Esophagus muscularis mucosa (tissue), 4 donors: ENCODE data around the gene ITPR1. TPM values are rescaled to one million over a fixed set of nuclear protein-coding genes. Genes with fewer than 3 reads are reported as not detected.

Experiments
- DNase-seq: peaks from one replicate; pipeline ENCODE4 v3.0.0-alpha.2; 2017; ENCODE audit errors: extremely low spot score
- H3K27ac ChIP-seq, 4 donors: fragments of 200-600 bp; sonication (generic); replicated peaks in 1 of 4; 1 replicate in 3 of 4; 2 replicates in 1 of 4; pipeline ENCODE4 v1.5.1; 2016 to 2019; ENCODE audit warnings: mild to moderate bottlenecking in 1 of 4
- H3K27me3 ChIP-seq, 4 donors: fragments of 200-600 bp; sonication (generic); one replicate each; pipeline versions ENCODE4 v1.5.1 to v1.6.0; 2016 to 2019
- H3K36me3 ChIP-seq, 4 donors: fragments of 200-600 bp; sonication (generic); one replicate each; pipeline ENCODE4 v1.5.1; 2016 to 2019
- H3K4me1 ChIP-seq, 4 donors: fragments of 200-600 bp; sonication (generic); one replicate each; pipeline ENCODE4 v1.5.1; 2016 to 2019
- H3K4me3 ChIP-seq, 4 donors: fragments of 200-600 bp; sonication (generic); 1 replicate in 2 of 4; 2 replicates in 2 of 4; pipeline ENCODE4 v1.5.1; 2016 to 2019; ENCODE audit warnings: mild to moderate bottlenecking in 4 of 4, moderate library complexity in 1 of 4
- H3K9me3 ChIP-seq, 4 donors: fragments of 200-600 bp; sonication (generic); 1 replicate in 3 of 4; 2 replicates in 1 of 4; pipeline ENCODE4 v1.5.1; 2016 to 2019
- EP300 ChIP-seq: sonication (generic); formaldehyde crosslinking; IDR thresholded peaks from one replicate; pipeline ENCODE4 v1.6.1; 2017; ENCODE audit warnings: antibody characterized with exemption
- POLR2A ChIP-seq: fragments of 450-650 bp; IDR thresholded peaks from one replicate; pipeline ENCODE4 v1.6.1; 2017; ENCODE audit warnings: antibody characterized with exemption, moderate library complexity, mild to moderate bottlenecking, low read depth
- POLR2AphosphoS5 ChIP-seq, 2 donors: sonication (generic); formaldehyde crosslinking; IDR thresholded peaks; one replicate each; pipeline ENCODE4 v1.6.1; 2017; ENCODE audit warnings: antibody characterized with exemption in 2 of 2
- WGBS: methylation state at CpG from one replicate; pipeline ENCODE4 v1.1.5; 2018; 5-methylcytosine and 5-hydroxymethylcytosine counted together
- intact Hi-C: fragments of 100-400 bp; cut with DNase I; formaldehyde crosslinking; loops from one replicate; pipeline ENCODE4 v1.15.1; 2023
- total RNA-seq, 4 donors: library from RNA; depleted of rRNA; stranded (reverse); fragments of >200 nt; gene quantifications; one replicate each; pipeline versions ENCODE4 v1.1.0 to v1.2.1, GENCODE V29; 2016
- TF ChIP-seq, protein P1 (sequence below), 3 experiments: fragments of 200-600 bp in 2 of 3; fragments of 450-650 bp in 1 of 3; sonication (generic) in 2 of 3; IDR thresholded peaks; one replicate each; pipeline ENCODE4 v1.5.1; 2017 to 2019; ENCODE audit warnings: antibody characterized with exemption in 3 of 3, mild to moderate bottlenecking in 2 of 3, moderate library complexity in 1 of 3

Gene ITPR1
- total RNA-seq, 4 donors from 2014 or later, result 204 to 271 (median 222) TPM

DNA sequence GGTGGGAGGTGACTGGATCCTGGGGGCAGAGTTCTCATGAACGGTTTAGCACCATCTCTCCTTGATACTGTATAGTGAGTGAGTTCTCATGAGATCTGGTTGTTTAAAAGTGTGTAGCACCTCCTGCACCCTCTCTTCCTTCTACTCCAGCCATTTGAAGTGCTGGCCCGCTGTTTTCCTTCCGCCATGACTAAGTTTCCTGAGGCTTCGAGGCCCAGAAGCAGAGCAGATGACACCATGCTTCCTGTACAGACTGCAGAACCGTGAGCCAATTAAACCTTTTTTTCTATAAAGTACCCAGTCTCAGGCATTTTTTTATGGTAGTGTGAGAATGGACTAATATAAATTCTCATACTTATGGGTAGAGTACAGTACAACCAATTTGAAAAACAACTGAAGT is 362.5 kb downstream of the ITPR1 start:
- TF ChIP-seq POLR2AphosphoS5 (IDR thresholded peaks at IDR 0.05), result no peak
- TF ChIP-seq EP300, result no peak
- no peak for TF ChIP-seq POLR2A
- TF ChIP-seq, protein P1, sequence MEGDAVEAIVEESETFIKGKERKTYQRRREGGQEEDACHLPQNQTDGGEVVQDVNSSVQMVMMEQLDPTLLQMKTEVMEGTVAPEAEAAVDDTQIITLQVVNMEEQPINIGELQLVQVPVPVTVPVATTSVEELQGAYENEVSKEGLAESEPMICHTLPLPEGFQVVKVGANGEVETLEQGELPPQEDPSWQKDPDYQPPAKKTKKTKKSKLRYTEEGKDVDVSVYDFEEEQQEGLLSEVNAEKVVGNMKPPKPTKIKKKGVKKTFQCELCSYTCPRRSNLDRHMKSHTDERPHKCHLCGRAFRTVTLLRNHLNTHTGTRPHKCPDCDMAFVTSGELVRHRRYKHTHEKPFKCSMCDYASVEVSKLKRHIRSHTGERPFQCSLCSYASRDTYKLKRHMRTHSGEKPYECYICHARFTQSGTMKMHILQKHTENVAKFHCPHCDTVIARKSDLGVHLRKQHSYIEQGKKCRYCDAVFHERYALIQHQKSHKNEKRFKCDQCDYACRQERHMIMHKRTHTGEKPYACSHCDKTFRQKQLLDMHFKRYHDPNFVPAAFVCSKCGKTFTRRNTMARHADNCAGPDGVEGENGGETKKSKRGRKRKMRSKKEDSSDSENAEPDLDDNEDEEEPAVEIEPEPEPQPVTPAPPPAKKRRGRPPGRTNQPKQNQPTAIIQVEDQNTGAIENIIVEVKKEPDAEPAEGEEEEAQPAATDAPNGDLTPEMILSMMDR (IDR thresholded peaks at IDR 0.05), result no peak
- WGBS, result 83% methylated on average over 5 of the region's 5 CpGs
- Histone ChIP-seq H3K27me3 (no peaks in the 10 kb centered on the region), H3K27ac (no peak overlapping the region), H3K9me3 (peaks cover 0 to under 1% (median 0%) of the 10 kb centered on the region in 4 donors), H3K36me3 (no peaks in the 10 kb centered on the region), H3K4me3 (no peak overlapping the region), H3K4me1 (peaks cover 0 to 5% (median 0%) of the 10 kb centered on the region in 4 donors)
- intact Hi-C loops, result no loop called here
- no peak for DNase-seq

DNA sequence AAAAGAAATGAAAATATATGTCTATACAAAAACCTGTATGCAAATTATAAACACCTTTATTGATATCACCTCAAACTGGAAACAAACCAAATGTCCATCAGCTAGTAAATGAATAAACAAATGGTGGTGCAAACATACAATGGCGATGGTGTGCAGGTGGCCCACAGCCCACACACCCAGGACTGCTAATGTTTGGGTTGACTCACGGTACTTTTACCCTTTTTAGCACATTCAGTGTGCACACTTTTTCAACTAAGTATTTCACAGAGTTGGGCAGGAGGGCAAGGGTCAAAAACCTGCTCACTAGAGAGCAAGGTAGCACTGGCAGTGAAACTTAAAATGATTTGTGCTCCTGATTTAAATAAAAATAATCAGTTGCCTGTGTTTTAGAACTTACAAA is 363.0 kb downstream of the ITPR1 start:
- no peaks in the 10 kb centered on the region for H3K27me3 ChIP-seq
- H3K4me3 ChIP-seq, result no peak overlapping the region
- peaks cover 0 to 5% (median 0%) of the 10 kb centered on the region in 4 donors for H3K9me3 ChIP-seq
- peaks cover 0 to 5% (median 0%) of the 10 kb centered on the region in 4 donors for H3K4me1 ChIP-seq
- 48% methylated on average over 2 of the region's 2 CpGs for WGBS
- DNase-seq, result no peak
- no peaks in the 10 kb centered on the region for H3K36me3 ChIP-seq
- no peak overlapping the region for H3K27ac ChIP-seq
- TF ChIP-seq POLR2AphosphoS5 (IDR thresholded peaks at IDR 0.05) (no peak), EP300 (no peak)
- TF ChIP-seq, protein P1 (IDR thresholded peaks at IDR 0.05), result no peak
- intact Hi-C loops, result no loop called here

DNA sequence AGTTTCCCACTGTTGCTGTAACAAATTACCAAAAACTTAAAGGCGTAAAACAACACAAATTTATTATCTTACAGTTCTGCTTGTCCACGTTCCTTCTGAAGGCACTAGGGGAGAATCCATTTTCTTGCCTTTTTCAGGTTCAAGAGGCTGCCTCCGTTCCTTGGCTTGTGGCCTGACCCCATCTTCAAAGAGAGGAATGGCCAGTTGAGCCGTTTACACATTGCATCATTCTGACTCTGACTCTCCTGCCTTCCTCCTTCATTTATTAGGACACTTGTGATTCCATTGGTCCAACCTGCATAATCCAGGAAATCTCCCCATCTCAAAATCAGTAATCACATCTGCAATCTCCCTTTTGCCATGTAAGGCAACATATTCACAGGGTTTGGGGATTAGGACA is 363.4 kb downstream of the ITPR1 start:
- H3K9me3 ChIP-seq, result peaks cover 0 to 8% (median under 1%) of the 10 kb centered on the region in 4 donors
- no peak for DNase-seq
- no peak overlapping the region for H3K27ac ChIP-seq
- 83% methylated on average over 4 of the region's 4 CpGs for WGBS
- H3K27me3 ChIP-seq, result no peaks in the 10 kb centered on the region
- TF ChIP-seq, protein P1 (IDR thresholded peaks at IDR 0.05), result no peak
- no peak for TF ChIP-seq POLR2AphosphoS5 (IDR thresholded peaks at IDR 0.05)
- no peak for TF ChIP-seq POLR2A
- TF ChIP-seq EP300, result no peak
- intact Hi-C loops, result no loop called here
- peaks cover 0 to 5% (median 0%) of the 10 kb centered on the region in 4 donors for H3K4me1 ChIP-seq
- H3K4me3 ChIP-seq, result no peak overlapping the region
- no peaks in the 10 kb centered on the region for H3K36me3 ChIP-seq

DNA sequence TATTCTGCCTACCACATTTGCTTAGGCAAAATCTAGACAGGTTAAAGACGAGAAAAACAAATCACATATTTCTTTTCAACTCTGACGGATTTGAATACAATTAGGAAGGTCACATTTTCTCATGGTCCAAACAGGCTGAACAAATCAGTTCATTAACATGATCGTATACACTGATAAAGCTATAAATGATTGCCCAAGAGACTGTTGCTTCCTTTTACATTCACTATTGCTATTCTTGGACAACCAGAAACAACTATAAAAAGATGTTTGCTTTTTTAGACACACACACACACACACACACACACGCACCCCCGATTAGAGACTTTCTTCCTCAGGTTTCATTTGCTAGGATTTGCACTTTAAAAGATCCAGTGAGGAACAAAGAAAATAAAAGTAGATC is 363.8 kb downstream of the ITPR1 start:
- H3K27me3 ChIP-seq, result no peaks in the 10 kb centered on the region
- no peak overlapping the region for H3K27ac ChIP-seq
- 66% methylated on average over 5 of the region's 5 CpGs for WGBS
- no peaks in the 10 kb centered on the region for H3K36me3 ChIP-seq
- peaks cover 0 to 5% (median 0%) of the 10 kb centered on the region in 4 donors for H3K4me1 ChIP-seq
- TF ChIP-seq, protein P1 (IDR thresholded peaks at IDR 0.05), result no peak
- TF ChIP-seq POLR2A, result no peak
- TF ChIP-seq POLR2AphosphoS5 (IDR thresholded peaks at IDR 0.05), result no peak
- TF ChIP-seq EP300, result no peak
- intact Hi-C loops, result no loop called here
- no peak overlapping the region for H3K4me3 ChIP-seq
- H3K9me3 ChIP-seq, result peaks cover 0 to 12% (median 5%) of the 10 kb centered on the region in 4 donors
- DNase-seq, result no peak

DNA sequence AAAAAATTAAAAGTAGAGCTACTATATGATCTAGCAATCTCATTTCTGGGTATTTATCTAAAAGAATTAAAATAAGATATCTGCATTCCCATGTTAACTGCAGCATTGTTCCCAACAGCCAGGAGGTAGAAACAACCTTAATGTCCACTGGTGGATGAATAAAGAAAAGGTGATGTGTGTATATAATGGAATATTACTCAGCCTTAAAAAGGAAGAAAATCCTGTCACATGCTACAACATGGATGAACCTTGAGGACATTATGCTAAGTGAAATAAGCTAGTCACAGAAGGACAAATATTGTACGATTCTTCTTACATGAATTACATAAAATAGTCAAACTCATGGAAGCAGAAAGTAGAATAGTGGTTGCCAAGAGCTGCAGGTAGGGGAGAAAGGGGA is 366.6 kb downstream of the ITPR1 start:
- WGBS, result 97% methylated on average over 1 of the region's 1 CpG
- H3K4me1 ChIP-seq, result no peaks in the 10 kb centered on the region
- H3K36me3 ChIP-seq, result no peaks in the 10 kb centered on the region
- no peaks in the 10 kb centered on the region for H3K27me3 ChIP-seq
- H3K4me3 ChIP-seq, result no peak overlapping the region
- no peak for DNase-seq
- no peak for TF ChIP-seq EP300
- TF ChIP-seq POLR2A, result no peak
- TF ChIP-seq, protein P1 (IDR thresholded peaks at IDR 0.05), result no peak
- TF ChIP-seq POLR2AphosphoS5 (IDR thresholded peaks at IDR 0.05), result no peak
- peaks cover 0 to 12% (median 5%) of the 10 kb centered on the region in 4 donors for H3K9me3 ChIP-seq
- intact Hi-C loops, result no loop called here
- H3K27ac ChIP-seq, result no peak overlapping the region
